HG03025 (cell line): ENCODE measurements around the gene SYTL2.

Experiments
- ATAC-seq: cut with Tn5 transposase; IDR thresholded peaks from one replicate; pipeline ENCODE4 v1.9.1; 2021; ENCODE audit warnings: mild to moderate bottlenecking, moderate library complexity; ENCODE audit not compliant: unreplicated experiment, low FRiP score

The SYTL2 gene

DNA sequence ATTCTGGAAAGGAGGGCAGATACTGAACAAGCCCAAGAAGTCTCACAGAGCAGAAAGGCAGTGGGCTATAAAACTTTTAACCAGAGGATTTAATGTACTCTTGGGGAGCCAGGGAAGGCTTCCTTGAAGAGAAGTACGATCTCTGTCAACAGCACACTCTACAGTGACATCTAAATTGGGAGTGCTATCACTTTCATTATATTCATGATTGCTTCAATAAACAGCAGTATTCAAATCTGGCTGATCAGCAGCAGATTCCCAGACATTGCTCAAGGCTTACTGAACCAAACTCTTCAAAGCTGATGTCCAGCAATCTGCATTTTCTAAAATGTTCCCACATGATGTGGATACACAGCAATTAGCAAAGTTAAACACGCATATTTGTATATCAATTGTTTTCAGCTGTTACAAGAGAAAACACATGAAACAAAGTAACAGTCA lies 44.2 kb downstream of the SYTL2 start:
- no peak for ATAC-seq

- no peak for ATAC-seq
Observed at GRCh38 chr11:85764796-85765195, 46.1 kb downstream of the SYTL2 start.

GRCh38 chr11:85762226-85762625 lies 48.7 kb downstream of the SYTL2 start:
- no peak for ATAC-seq

- no peak for ATAC-seq
Observed at GRCh38 chr11:85759915-85760314, 51.0 kb downstream of the SYTL2 start.

- ATAC-seq = no peak
Observed at GRCh38 chr11:85758480-85759039, 52.4 kb downstream of the SYTL2 start.

DNA sequence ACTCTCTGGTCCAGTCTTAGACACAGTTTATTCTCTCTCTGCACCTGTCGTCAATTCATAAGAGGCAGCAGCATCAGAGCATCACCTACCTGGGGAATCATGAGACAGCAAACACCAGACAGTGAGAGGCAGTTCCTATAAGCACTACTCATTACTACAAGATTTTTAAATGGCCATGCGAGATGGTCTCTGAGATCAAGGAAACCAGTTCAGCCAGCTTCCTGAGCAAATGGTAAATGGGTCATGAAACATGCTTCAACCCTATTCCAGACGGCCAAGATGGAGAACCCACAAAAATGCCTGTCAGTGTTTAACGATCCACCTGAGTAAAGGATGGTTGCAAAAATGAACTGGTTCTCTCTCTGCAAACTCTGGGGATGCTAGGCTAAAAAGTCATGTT lies 52.9 kb downstream of the SYTL2 start:
- no peak for ATAC-seq

GRCh38 chr11:85756401-85757200 lies 54.3 kb downstream of the SYTL2 start:
- ATAC-seq = no peak

- ATAC-seq = no peak
Observed at GRCh38 chr11:85755701-85756100, 55.2 kb downstream of the SYTL2 start.

DNA sequence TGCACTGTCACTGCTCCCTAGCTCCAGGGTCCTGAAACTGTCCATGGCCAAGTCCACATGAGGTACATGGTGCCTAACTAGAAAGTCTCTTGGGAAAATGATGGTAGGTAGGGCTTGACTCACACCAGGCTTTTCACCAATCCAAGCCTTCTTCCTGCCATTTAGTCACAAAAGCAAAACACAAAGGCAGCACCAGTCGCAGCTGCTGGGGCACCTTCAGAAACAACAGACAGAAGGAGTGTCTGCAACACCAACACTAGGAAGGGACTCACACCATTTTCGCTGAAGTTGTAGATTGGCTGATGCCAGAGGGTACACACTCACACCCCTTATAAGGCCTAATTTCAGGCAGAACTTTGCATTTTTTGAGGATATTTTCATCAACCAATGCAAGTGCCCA lies 55.7 kb downstream of the SYTL2 start:
- ATAC-seq = no peak

DNA sequence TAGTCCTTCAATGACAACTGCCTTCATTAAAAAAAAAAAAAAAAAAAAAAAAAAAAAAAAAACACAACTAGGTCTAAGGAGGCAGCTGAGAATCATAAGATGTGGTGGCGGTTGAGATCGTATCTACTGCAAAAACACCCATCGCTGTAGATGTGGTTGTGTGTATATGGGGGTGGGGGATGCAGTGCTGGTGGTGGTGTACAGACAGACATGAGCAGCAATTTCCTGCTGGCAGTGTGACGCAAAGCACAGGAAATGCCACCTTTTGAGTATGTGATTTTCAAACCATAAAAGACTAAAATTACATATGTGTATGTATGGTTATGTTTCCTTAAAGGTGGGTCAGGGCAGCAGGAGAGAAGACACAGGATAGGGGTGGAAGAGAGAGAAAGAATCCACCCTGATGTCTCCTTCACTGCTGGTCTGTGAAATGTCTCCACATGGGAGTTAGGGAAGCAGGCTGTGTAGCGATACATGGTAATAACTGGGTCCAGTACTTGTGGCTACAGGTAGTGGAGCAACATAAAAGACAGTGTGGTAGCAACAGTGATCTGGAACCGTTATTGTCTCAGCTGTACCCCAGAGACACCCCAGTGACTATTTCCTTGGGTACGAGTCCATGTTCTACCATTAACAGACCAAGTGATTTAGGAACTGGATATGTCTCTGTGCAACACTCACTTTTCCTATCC lies 57.9 kb downstream of the SYTL2 start:
- ATAC-seq = no peak

GRCh38 chr11:85752201-85752889 lies 58.6 kb downstream of the SYTL2 start:
- ATAC-seq = no peak

GRCh38 chr11:85751724-85752123 lies 59.2 kb downstream of the SYTL2 start:
- ATAC-seq = no peak

DNA sequence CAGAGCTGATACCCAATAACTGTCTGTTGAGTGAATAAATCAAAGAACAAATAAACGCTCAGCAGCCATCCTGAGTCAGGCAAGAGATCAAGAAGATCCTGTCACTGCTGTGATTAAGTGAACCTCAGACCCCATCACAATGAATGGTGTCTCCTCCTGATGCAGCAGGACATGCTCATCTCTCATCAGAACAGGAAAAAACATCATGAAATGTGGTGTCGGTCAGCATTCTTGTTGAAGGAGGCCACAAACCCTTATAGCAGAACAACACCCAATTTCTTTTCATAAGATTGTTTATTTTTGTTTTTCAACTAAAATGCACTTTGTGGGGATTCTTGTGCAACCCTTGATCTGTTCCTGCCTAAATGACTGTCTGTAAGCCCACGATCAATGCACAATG lies 60.3 kb downstream of the SYTL2 start:
- ATAC-seq = no peak

GRCh38 chr11:85749884-85750283 lies 61.1 kb downstream of the SYTL2 start:
- no peak for ATAC-seq

DNA sequence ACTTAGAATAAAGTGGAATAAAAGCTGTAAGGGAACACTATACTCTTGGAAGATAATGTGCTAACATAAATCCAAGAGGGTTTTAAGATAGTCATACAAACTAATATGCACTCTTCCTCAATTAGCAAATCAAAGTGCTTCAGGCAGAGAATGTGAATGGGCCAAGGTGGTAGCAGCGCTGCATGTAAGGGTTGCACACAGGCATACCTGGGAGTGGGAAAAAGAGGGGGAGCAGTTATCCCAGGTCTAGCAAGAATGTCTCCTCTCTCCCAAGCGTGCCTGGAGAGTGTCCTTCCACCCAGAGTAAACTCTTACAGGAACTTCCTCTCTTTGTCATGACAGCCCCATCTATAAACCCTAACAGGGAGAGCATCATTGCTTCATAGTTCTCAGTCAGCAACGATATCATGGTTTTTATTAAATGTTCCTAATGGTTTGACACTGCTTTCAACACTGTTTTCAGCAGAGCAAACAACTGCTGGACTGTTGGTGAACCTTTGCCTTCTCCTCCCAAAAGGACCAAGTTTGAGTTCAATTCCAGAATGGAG lies 61.6 kb downstream of the SYTL2 start:
- ATAC-seq = no peak

- ATAC-seq = no peak
Observed at GRCh38 chr11:85748455-85748891, 62.5 kb downstream of the SYTL2 start.

GRCh38 chr11:85746670-85747069 lies 64.3 kb downstream of the SYTL2 start:
- no peak for ATAC-seq

- no peak for ATAC-seq
Observed at GRCh38 chr11:85745626-85746025, 65.3 kb downstream of the SYTL2 start.

GRCh38 chr11:85742873-85743275 lies 68.1 kb downstream of the SYTL2 start:
- no peak for ATAC-seq

DNA sequence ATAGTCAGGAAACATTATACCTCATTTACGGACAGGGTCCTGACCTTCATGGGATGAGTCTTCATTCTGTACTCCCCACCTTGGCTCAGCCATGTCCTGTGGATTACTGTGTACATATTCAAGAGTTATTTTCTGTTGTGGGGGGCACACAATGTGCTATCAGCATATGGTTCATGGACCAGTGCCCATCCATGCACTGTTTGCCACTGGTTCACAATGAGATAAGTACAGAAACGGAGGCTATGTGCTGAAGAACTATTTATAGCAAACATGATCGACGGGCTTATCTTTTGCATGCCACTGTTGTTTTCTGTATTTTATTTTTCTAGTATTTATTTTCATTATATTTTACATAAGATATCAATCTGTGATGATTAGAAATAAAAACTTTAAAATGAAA lies 68.6 kb downstream of the SYTL2 start:
- no peak for ATAC-seq
